Measurements from ENCODE around the gene PPP2R5C. TPM values are rescaled to one million over a fixed set of nuclear protein-coding genes. Genes with fewer than 3 reads are reported as not detected.

PPP2R5C gene
- total RNA-seq, 1 experiment from 2014 or later, result 301 TPM

- no peak overlapping the region for H3K4me3 ChIP-seq (ENCODE audit: low read length)
- no peak overlapping the region for H3K4me2 ChIP-seq (ENCODE audit: low read depth, low read length, poor library complexity, severe bottlenecking)
- H2AFZ ChIP-seq (ENCODE audit: low read length), result no peak overlapping the region
- H3K36me3 ChIP-seq (ENCODE audit: insufficient read depth, low read length), result peaks cover 20% of the 10 kb centered on the region; the same call in 1 of the 2 replicates
- no peaks in the 10 kb centered on the region for H3K9me2 ChIP-seq (replicated peaks; ENCODE audit: insufficient read depth, low read length)
- H3K4me1 ChIP-seq (ENCODE audit: low read length), result peaks cover 13% of the 10 kb centered on the region
- H3K9ac ChIP-seq (ENCODE audit: low read length), result no peak overlapping the region
- H3K9me3 ChIP-seq (ENCODE audit: low read length), result no peaks in the 10 kb centered on the region
- H3K79me2 ChIP-seq (ENCODE audit: low read length), result peaks cover 95% of the 10 kb centered on the region
- no peaks in the 10 kb centered on the region for H3K27me3 ChIP-seq (ENCODE audit: low read length)
- DNase-seq, result peak; percentile 78
- H4K20me1 ChIP-seq (ENCODE audit: insufficient read depth, low read depth, low read length), result peaks cover 6% of the 10 kb centered on the region
- H3K27ac ChIP-seq (ENCODE audit: low read length), result no peak overlapping the region
These were observed 95.7 kb downstream of the PPP2R5C start for GRCh38 chr14:101857226-101857625.

- H3K27me3 ChIP-seq (ENCODE audit: low read length), result no peaks in the 10 kb centered on the region
- H3K9me2 ChIP-seq (replicated peaks; ENCODE audit: insufficient read depth, low read length), result no peaks in the 10 kb centered on the region
- H2AFZ ChIP-seq (ENCODE audit: low read length), result no peak overlapping the region
- no peaks in the 10 kb centered on the region for H3K9me3 ChIP-seq (ENCODE audit: low read length)
- no peak overlapping the region for H3K9ac ChIP-seq (ENCODE audit: low read length)
- peaks cover 6% of the 10 kb centered on the region for H4K20me1 ChIP-seq (ENCODE audit: insufficient read depth, low read depth, low read length)
- no peak overlapping the region for H3K4me2 ChIP-seq (ENCODE audit: low read depth, low read length, poor library complexity, severe bottlenecking)
- peaks cover 90% of the 10 kb centered on the region for H3K79me2 ChIP-seq (ENCODE audit: low read length)
- no peak overlapping the region for H3K4me3 ChIP-seq (ENCODE audit: low read length)
- DNase-seq, result no peak
- H3K36me3 ChIP-seq (ENCODE audit: insufficient read depth, low read length), result peaks cover 23% of the 10 kb centered on the region
- H3K4me1 ChIP-seq (ENCODE audit: low read length), result peaks cover under 1% of the 10 kb centered on the region
- no peak overlapping the region for H3K27ac ChIP-seq (ENCODE audit: low read length)
These were observed 97.5 kb downstream of the PPP2R5C start for GRCh38 chr14:101858791-101859537.

- Histone ChIP-seq H3K27me3 (ENCODE audit: low read length) (no peaks in the 10 kb centered on the region), H3K9me2 (replicated peaks; ENCODE audit: insufficient read depth, low read length) (no peaks in the 10 kb centered on the region), H4K20me1 (ENCODE audit: insufficient read depth, low read depth, low read length) (peaks cover 6% of the 10 kb centered on the region), H3K9me3 (ENCODE audit: low read length) (no peaks in the 10 kb centered on the region), H3K27ac (ENCODE audit: low read length) (peak overlapping the region; percentile 10; the same call in 1 of the 2 replicates), H3K9ac (ENCODE audit: low read length) (no peak overlapping the region), H3K4me1 (ENCODE audit: low read length) (no peaks in the 10 kb centered on the region; the same call in 1 of the 2 replicates), H2AFZ (ENCODE audit: low read length) (no peak overlapping the region), H3K4me2 (ENCODE audit: low read depth, low read length, poor library complexity, severe bottlenecking) (no peak overlapping the region), H3K36me3 (ENCODE audit: insufficient read depth, low read length) (peaks cover 23% of the 10 kb centered on the region), H3K4me3 (ENCODE audit: low read length) (no peak overlapping the region), H3K79me2 (ENCODE audit: low read length) (peaks cover 90% of the 10 kb centered on the region)
- DNase-seq, result no peak
These were observed 98.0 kb downstream of the PPP2R5C start for GRCh38 chr14:101859538-101859902.

- Histone ChIP-seq H3K79me2 (ENCODE audit: low read length) (peaks cover 92% of the 10 kb centered on the region), H4K20me1 (ENCODE audit: insufficient read depth, low read depth, low read length) (peaks cover 6% of the 10 kb centered on the region), H3K4me1 (ENCODE audit: low read length) (no peaks in the 10 kb centered on the region; the same call in 1 of the 2 replicates), H2AFZ (ENCODE audit: low read length) (no peak overlapping the region), H3K9me3 (ENCODE audit: low read length) (no peaks in the 10 kb centered on the region), H3K4me3 (ENCODE audit: low read length) (no peak overlapping the region), H3K27me3 (ENCODE audit: low read length) (no peaks in the 10 kb centered on the region), H3K36me3 (ENCODE audit: insufficient read depth, low read length) (peaks cover 23% of the 10 kb centered on the region), H3K4me2 (ENCODE audit: low read depth, low read length, poor library complexity, severe bottlenecking) (no peak overlapping the region), H3K9ac (ENCODE audit: low read length) (no peak overlapping the region), H3K9me2 (replicated peaks; ENCODE audit: insufficient read depth, low read length) (no peaks in the 10 kb centered on the region), H3K27ac (ENCODE audit: low read length) (peak overlapping the region; percentile 10; the same call in 1 of the 2 replicates)
- DNase-seq, result no peak
These were observed 98.4 kb downstream of the PPP2R5C start for GRCh38 chr14:101859958-101860357.

GRCh38 chr14:101861464-101861863 lies 100.0 kb downstream of the PPP2R5C start:
- H4K20me1 ChIP-seq (ENCODE audit: insufficient read depth, low read depth, low read length), result no peaks in the 10 kb centered on the region
- no peaks in the 10 kb centered on the region for H3K27me3 ChIP-seq (ENCODE audit: low read length)
- no peak overlapping the region for H3K4me3 ChIP-seq (ENCODE audit: low read length)
- H2AFZ ChIP-seq (ENCODE audit: low read length), result no peak overlapping the region
- H3K9ac ChIP-seq (ENCODE audit: low read length), result no peak overlapping the region
- no peaks in the 10 kb centered on the region for H3K9me3 ChIP-seq (ENCODE audit: low read length)
- no peak for DNase-seq
- H3K27ac ChIP-seq (ENCODE audit: low read length), result no peak overlapping the region
- H3K36me3 ChIP-seq (ENCODE audit: insufficient read depth, low read length), result peaks cover 19% of the 10 kb centered on the region
- no peak overlapping the region for H3K4me2 ChIP-seq (ENCODE audit: low read depth, low read length, poor library complexity, severe bottlenecking)
- H3K4me1 ChIP-seq (ENCODE audit: low read length), result no peaks in the 10 kb centered on the region
- H3K9me2 ChIP-seq (replicated peaks; ENCODE audit: insufficient read depth, low read length), result no peaks in the 10 kb centered on the region
- peaks cover 91% of the 10 kb centered on the region for H3K79me2 ChIP-seq (ENCODE audit: low read length)

GRCh38 chr14:101862177-101862576 lies 100.7 kb downstream of the PPP2R5C start:
- no peak overlapping the region for H3K9ac ChIP-seq (ENCODE audit: low read length)
- no peak overlapping the region for H2AFZ ChIP-seq (ENCODE audit: low read length)
- no peak overlapping the region for H3K27ac ChIP-seq (ENCODE audit: low read length)
- H3K9me3 ChIP-seq (ENCODE audit: low read length), result no peaks in the 10 kb centered on the region
- H3K4me2 ChIP-seq (ENCODE audit: low read depth, low read length, poor library complexity, severe bottlenecking), result no peak overlapping the region
- H4K20me1 ChIP-seq (ENCODE audit: insufficient read depth, low read depth, low read length), result no peaks in the 10 kb centered on the region
- no peaks in the 10 kb centered on the region for H3K27me3 ChIP-seq (ENCODE audit: low read length)
- DNase-seq, result no peak
- no peaks in the 10 kb centered on the region for H3K4me1 ChIP-seq (ENCODE audit: low read length)
- H3K79me2 ChIP-seq (ENCODE audit: low read length), result peaks cover 85% of the 10 kb centered on the region
- peaks cover 13% of the 10 kb centered on the region for H3K36me3 ChIP-seq (ENCODE audit: insufficient read depth, low read length)
- no peaks in the 10 kb centered on the region for H3K9me2 ChIP-seq (replicated peaks; ENCODE audit: insufficient read depth, low read length)
- no peak overlapping the region for H3K4me3 ChIP-seq (ENCODE audit: low read length)

GRCh38 chr14:101862711-101863110 lies 101.2 kb downstream of the PPP2R5C start:
- H3K4me1 ChIP-seq (ENCODE audit: low read length), result no peaks in the 10 kb centered on the region
- no peak overlapping the region for H3K4me3 ChIP-seq (ENCODE audit: low read length)
- no peaks in the 10 kb centered on the region for H3K27me3 ChIP-seq (ENCODE audit: low read length)
- peaks cover 8% of the 10 kb centered on the region; the same call in 1 of the 2 replicates for H3K36me3 ChIP-seq (ENCODE audit: insufficient read depth, low read length)
- H3K9me2 ChIP-seq (replicated peaks; ENCODE audit: insufficient read depth, low read length), result no peaks in the 10 kb centered on the region
- no peaks in the 10 kb centered on the region for H4K20me1 ChIP-seq (ENCODE audit: insufficient read depth, low read depth, low read length)
- no peak overlapping the region for H3K9ac ChIP-seq (ENCODE audit: low read length)
- H2AFZ ChIP-seq (ENCODE audit: low read length), result no peak overlapping the region
- no peaks in the 10 kb centered on the region for H3K9me3 ChIP-seq (ENCODE audit: low read length)
- peaks cover 80% of the 10 kb centered on the region for H3K79me2 ChIP-seq (ENCODE audit: low read length)
- no peak for DNase-seq
- no peak overlapping the region for H3K4me2 ChIP-seq (ENCODE audit: low read depth, low read length, poor library complexity, severe bottlenecking)
- H3K27ac ChIP-seq (ENCODE audit: low read length), result no peak overlapping the region

- Histone ChIP-seq H3K9ac (ENCODE audit: low read length) (no peak overlapping the region), H3K27ac (ENCODE audit: low read length) (no peak overlapping the region), H3K36me3 (ENCODE audit: insufficient read depth, low read length) (peaks cover 8% of the 10 kb centered on the region; the same call in 1 of the 2 replicates), H3K79me2 (ENCODE audit: low read length) (peaks cover 79% of the 10 kb centered on the region), H2AFZ (ENCODE audit: low read length) (no peak overlapping the region), H3K27me3 (ENCODE audit: low read length) (no peaks in the 10 kb centered on the region), H3K4me1 (ENCODE audit: low read length) (no peaks in the 10 kb centered on the region), H3K9me3 (ENCODE audit: low read length) (no peaks in the 10 kb centered on the region), H3K4me2 (ENCODE audit: low read depth, low read length, poor library complexity, severe bottlenecking) (no peak overlapping the region), H3K4me3 (ENCODE audit: low read length) (no peak overlapping the region), H3K9me2 (replicated peaks; ENCODE audit: insufficient read depth, low read length) (no peaks in the 10 kb centered on the region), H4K20me1 (ENCODE audit: insufficient read depth, low read depth, low read length) (no peaks in the 10 kb centered on the region; the same call in 1 of the 2 replicates)
- DNase-seq, result no peak
These were observed 103.8 kb downstream of the PPP2R5C start for GRCh38 chr14:101865288-101865687.
